Measurements from ENCODE around the gene CBX4. TPM values are rescaled to one million over a fixed set of nuclear protein-coding genes. Genes with fewer than 3 reads are reported as not detected.

The CBX4 gene
- total and polyA plus RNA-seq, 2 of the 13 experiments (the other 11 are each of a cell fraction or from before 2014, with no cell fraction given) = 25.8 to 50.8 TPM

DNA sequence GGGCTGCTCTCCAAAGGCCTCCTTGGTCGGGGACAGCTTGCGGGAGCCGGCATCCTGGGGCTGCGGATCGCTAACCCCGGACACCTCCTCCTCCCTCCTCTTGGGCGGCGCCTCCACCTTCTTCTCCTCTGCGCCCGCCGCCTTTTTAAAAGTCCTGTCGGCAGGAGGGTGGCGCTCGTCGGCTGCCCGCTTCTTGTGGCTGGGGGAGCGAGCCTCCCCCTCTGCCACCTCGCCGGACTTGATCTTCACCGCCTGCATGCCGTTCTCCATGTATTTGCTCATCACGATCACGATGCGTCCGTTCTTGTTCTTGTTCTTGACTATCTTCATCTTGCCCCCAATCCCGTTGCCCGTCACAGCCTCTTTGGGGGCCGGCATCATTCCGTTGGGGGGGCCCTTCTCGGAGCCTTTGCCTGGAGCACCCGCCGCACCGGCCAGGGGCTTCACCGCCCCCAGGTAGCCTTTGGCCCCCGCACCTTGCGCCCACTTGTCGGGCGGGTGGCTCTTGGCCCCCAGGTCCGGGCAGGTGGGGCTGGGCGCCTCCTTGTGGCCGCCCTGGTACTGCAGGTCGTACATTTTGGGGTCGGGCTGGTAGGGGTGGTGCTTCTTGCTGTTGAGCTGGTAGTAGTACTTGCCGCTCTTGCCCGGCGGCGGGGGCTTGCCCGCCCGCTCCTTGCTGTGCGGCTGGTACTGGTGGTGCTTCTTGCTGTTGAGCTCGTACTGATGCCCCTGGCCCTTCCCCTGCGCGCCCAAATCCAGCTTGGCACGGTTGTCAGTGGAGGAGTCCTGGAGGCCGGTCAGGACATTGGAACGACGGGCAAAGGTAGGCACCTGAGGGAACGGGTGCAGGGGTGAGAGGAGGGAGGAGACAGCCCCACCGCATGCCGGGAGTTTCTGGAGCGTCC, 4.4 kb downstream of the CBX4 start (continued):
- TF ChIP-seq ZEB1 (IDR thresholded peaks at IDR 0.05; ENCODE audit: insufficient replicate concordance, low read depth) (peak; percentile 60), XRCC5 (optimal IDR thresholded peaks at IDR 0.05; ENCODE audit: low read length) (peak; percentile 53), STAG1 (CRISPR knock-in tag; IDR thresholded peaks at IDR 0.05) (peak; percentile 78), ZNF891 (CRISPR knock-in tag; IDR thresholded peaks at IDR 0.05) (0 out of 2 replicates have a peak, but pooled peaks have one; percentile 51), TBX3 (IDR thresholded peaks at IDR 0.05; ENCODE audit: borderline replicate concordance) (no peak), ZNF570 (CRISPR knock-in tag; IDR thresholded peaks at IDR 0.05; ENCODE audit: borderline replicate concordance) (no peak), KDM2A (CRISPR knock-in tag; IDR thresholded peaks at IDR 0.05; ENCODE audit: borderline replicate concordance, low read depth) (peak; percentile 50; the same call in 1 of the 2 replicates), NCOA5 (CRISPR knock-in tag; IDR thresholded peaks at IDR 0.05) (no peak), U2AF1 (optimal IDR thresholded peaks at IDR 0.05; ENCODE audit: low read depth, low read length) (peak; percentile 59), ZNF773 (CRISPR knock-in tag; IDR thresholded peaks at IDR 0.05; ENCODE audit: borderline replicate concordance) (no peak), SALL2 (CRISPR knock-in tag; IDR thresholded peaks at IDR 0.05) (peak; percentile 87), RXRA (CRISPR knock-in tag; IDR thresholded peaks at IDR 0.05) (peak; percentile 38; the same call in 1 of the 2 replicates)
- TF ChIP-seq, protein P1, sequence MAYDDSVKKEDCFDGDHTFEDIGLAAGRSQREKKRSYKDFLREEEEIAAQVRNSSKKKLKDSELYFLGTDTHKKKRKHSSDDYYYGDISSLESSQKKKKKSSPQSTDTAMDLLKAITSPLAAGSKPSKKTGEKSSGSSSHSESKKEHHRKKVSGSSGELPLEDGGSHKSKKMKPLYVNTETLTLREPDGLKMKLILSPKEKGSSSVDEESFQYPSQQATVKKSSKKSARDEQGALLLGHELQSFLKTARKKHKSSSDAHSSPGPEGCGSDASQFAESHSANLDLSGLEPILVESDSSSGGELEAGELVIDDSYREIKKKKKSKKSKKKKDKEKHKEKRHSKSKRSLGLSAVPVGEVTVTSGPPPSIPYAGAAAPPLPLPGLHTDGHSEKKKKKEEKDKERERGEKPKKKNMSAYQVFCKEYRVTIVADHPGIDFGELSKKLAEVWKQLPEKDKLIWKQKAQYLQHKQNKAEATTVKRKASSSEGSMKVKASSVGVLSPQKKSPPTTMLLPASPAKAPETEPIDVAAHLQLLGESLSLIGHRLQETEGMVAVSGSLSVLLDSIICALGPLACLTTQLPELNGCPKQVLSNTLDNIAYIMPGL (CRISPR knock-in tag; IDR thresholded peaks at IDR 0.05; ENCODE audit: borderline replicate concordance in 1 of 2, low read depth in 1 of 2) = peak; percentile 51 to 69; a peak in 2 of 4 replicates
- TF ChIP-seq, protein P2, sequence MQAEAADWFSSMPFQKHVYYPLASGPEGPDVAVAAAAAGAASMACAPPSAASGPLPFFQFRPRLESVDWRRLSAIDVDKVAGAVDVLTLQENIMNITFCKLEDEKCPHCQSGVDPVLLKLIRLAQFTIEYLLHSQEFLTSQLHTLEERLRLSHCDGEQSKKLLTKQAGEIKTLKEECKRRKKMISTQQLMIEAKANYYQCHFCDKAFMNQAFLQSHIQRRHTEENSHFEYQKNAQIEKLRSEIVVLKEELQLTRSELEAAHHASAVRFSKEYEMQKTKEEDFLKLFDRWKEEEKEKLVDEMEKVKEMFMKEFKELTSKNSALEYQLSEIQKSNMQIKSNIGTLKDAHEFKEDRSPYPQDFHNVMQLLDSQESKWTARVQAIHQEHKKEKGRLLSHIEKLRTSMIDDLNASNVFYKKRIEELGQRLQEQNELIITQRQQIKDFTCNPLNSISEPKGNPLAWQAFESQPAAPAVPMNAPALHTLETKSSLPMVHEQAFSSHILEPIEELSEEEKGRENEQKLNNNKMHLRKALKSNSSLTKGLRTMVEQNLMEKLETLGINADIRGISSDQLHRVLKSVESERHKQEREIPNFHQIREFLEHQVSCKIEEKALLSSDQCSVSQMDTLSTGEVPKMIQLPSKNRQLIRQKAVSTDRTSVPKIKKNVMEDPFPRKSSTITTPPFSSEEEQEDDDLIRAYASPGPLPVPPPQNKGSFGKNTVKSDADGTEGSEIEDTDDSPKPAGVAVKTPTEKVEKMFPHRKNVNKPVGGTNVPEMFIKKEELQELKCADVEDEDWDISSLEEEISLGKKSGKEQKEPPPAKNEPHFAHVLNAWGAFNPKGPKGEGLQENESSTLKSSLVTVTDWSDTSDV (CRISPR knock-in tag; IDR thresholded peaks at IDR 0.05) = 0 out of 2 replicates have a peak, but pooled peaks have one; percentile 17
- TF ChIP-seq, protein P3, sequence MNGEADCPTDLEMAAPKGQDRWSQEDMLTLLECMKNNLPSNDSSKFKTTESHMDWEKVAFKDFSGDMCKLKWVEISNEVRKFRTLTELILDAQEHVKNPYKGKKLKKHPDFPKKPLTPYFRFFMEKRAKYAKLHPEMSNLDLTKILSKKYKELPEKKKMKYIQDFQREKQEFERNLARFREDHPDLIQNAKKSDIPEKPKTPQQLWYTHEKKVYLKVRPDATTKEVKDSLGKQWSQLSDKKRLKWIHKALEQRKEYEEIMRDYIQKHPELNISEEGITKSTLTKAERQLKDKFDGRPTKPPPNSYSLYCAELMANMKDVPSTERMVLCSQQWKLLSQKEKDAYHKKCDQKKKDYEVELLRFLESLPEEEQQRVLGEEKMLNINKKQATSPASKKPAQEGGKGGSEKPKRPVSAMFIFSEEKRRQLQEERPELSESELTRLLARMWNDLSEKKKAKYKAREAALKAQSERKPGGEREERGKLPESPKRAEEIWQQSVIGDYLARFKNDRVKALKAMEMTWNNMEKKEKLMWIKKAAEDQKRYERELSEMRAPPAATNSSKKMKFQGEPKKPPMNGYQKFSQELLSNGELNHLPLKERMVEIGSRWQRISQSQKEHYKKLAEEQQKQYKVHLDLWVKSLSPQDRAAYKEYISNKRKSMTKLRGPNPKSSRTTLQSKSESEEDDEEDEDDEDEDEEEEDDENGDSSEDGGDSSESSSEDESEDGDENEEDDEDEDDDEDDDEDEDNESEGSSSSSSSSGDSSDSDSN (CRISPR knock-in tag; IDR thresholded peaks at IDR 0.05) = peak; percentile 46; the same call in 1 of the 2 replicates
